Natural killer cell treated with Interleukin-12 subunit alpha and Interleukin-12 subunit beta and Interleukin-15 and Interleukin-18, amount 100 ng/mL, for 72 hours (primary cell): ENCODE data around the gene CBX8. TPM values are rescaled to one million over a fixed set of nuclear protein-coding genes. Genes with fewer than 3 reads are reported as not detected.

Source experiments
- total RNA-seq, 2 donors: library from RNA; stranded (reverse); gene quantifications; one replicate each; pipeline ENCODE4 v1.2.3, GENCODE V29; 2022

CBX8 gene
- total RNA-seq, 2 donors from 2014 or later = 9.8 to 46.4 TPM

Other genes starting within 250 kb of the CBX8 start
- not detected for gene RBFOX3, start 186.0 kb downstream of the CBX8 start, total RNA-seq
- under 1 TPM in 1 of 2 donors, not detected in 1; 0.14 TPM for gene ENPP7, start 66.1 kb downstream of the CBX8 start, total RNA-seq
- gene CBX2, start 18.9 kb downstream of the CBX8 start, total RNA-seq = 1 to 10 TPM in 1 of 2 donors, under 1 TPM in 1; 0.95 to 2.1 TPM
- 10 to 100 TPM; 26.2 to 58.3 TPM for gene CBX4, start 42.4 kb upstream of the CBX8 start, total RNA-seq
- 1 to 10 TPM; 1.1 to 3.2 TPM for gene TBC1D16, start 238.8 kb upstream of the CBX8 start, total RNA-seq
- under 1 TPM in 1 of 2 donors, not detected in 1; 0.56 TPM for gene CCDC40, start 239.6 kb upstream of the CBX8 start, total RNA-seq